ENCODE data around the gene KCNJ16.
A peak's percentile ranks its signal among the peaks of the same experiment; 100 is the strongest.

The KCNJ16 gene

DNA sequence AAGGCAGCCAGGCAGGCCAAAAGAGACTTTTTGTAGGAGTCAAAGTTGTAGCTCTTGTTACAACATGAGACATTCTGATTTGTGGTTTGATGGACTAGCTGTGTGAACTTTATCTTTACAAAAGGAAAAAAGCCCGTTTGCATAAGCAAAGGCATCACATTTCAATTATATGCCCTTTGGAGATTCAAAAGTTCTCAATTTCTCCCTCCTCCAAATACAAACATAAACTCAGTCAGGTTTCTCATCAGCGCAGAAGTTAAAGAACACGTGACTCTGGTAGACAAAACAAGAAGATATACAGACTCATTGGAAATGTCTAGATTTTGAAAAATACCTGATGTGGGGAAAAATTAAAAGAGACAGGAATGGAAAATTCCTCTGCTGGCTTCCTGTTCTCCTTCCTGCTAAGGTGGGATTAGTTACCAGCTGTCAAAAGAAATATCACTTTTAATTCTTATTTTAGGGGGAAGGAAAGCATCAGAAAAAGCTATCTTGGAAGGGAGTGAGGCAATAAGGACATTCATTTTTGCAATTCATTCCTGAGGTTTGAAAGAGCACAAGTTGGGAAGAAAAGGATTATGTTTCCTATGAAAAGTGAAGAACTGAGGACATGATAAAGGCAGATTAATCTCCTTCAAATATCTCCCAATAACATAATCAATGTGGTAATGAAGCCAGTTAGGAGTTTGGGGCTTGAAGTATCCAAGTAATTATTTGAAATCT is 4.6 kb upstream of the KCNJ16 start:
- no peak for DNase-seq

DNA sequence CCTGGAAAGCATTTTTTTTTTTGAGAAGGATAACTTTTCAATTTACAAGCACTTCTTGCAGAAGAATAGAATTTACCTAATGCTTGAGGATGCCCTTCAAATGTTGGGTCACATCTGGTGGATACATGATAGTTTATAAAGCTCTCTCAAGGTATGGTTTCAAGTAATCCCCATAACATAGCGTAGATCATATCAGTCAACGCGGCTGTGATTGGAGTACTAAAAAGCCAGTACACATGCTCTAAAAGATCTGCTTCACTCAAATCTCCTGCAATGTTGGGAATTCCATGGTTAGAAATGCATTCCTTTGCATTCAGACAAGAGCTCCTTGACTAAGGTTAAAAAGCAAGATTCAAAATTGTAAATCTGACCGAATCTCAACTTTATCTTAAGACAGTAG is 3.9 kb upstream of the KCNJ16 start:
- DNase-seq, result no peak

DNA sequence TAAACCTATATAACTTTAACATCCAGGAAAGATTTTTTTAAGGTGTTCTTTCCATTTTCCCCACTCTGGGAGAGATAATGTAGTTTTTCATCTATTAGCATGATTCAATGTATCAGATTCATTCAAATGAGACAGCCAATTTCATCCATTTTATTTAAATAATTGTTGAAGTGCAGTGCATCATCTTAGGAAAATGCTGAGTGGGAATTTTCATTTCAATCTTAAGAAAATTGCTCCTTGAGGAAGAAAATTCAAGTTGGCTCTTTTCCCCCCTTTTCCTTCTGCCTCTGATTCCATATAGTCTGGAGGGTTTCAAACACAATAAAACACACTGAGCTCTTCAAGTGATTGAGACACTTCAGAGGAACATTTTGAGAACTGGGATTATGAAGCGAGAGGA is 3.4 kb upstream of the KCNJ16 start:
- DNase-seq, result no peak

DNA sequence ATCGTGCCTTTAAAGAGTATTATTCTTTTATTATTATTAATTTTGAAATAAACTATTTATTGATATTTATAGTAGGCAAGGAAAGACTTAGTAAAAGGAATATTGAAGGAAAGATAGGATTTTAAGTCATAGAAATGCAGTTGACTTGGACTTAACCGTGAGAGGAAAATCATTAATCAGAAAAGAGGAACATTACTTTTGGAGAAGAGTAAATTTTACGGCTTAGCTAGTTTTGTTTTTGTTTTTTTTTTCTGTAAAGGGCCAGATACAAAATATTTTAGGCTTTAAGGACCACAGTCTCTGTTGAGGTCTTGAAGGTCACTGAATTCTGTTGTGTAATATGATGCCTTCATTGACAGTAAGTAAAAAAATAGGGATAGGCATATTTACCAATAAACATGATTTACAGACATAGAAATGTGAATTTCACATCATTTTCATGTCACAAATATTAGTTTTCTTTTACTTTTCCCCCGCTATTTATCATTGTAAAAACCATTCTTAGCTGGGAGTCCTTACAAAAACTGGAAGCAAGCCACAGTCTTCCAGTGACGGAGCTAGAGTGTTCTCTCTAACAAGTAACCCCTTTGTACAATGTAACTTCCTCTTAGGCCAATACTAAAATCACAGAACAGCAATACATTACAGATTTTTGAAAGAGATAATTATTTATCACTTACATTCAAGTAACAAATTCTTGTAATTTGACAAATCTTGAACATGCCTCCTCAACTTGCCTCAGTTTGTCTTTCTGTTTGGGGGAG is 2.3 kb upstream of the KCNJ16 start:
- no peak for DNase-seq

DNA sequence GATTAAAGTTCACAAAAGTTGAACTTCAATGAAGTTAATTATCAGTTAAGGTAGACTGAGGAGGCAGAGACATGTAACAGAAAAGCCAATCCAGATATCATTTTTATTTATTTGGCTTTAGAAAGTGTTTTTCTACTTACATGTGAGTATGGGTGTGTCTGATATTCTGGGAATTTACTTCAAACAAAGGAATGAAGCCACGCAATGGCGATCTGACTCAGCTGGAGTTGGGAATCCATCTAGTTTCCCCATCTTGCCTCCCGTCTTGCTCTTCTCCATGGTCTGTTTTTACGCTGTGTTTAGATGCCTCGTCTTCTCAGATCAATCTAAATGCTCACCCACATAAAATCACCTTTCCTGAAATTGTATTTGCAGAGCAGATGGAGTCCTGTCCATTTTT is 1.7 kb upstream of the KCNJ16 start:
- no peak for DNase-seq

DNA sequence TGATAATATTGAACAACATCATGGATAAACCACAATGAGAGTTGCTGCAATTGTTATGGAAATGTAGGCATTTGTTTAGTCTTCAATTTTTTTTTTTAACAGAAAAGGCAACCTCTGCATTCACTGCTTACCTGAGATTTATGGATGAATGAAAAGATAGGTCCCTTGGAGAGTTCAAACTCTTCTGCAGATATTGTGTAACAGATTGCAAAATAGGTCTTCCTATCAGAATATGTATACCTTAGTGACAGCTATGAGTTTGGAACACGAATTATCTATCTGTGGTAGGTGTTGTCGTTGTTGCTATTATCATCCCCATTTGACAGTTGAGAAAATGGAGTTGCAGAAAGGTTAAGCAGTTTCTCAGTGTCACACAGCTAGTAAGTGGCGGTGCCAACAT is 1.2 kb upstream of the KCNJ16 start:
- no peak for DNase-seq

DNA sequence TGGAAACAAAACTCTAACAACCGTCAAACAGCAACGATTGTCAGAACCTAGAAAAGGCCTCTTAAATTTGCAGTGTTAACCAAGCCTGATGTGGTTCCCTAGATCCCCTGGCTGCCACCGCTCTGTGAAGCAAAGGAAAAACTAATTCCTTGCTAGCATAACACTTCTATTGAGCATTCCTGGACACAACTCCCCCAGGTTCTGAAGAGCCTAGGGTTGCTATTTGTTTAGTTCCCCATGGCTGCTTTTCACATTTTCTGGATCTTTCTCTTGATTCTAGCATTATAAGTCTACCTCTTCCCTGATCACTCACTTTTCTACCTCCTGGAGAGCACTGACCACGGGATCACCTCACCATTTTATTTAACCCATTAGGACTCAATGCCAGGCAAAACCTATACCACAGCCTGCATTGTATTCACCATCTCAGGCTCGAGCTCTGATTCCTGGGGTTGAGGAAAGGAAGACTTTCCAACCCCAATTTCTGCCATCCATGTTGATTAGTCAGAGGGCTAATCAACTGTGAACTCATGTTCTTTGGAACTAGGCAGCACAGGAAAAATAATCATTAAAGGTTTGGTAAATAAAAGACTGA is 692 bp upstream of the KCNJ16 start:
- DNase-seq, result no peak

DNA sequence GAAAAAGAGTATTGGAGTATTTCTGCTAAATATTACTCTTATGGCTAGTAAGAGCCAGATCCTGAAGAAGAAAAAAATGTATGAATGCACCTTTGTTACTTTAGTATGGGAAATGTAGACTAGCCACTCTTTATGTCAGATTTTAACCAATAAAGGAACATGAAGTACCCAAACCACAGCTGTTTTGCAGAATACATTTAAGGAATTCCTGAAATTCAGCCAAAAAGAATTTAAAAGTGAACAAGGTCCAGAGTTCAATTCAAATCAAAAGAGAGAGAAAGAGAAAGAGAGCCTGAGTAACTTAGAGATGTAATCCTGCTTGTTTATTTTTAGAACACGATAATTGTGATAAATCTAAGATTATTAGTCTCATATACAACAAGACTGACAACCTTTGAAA is 1.2 kb downstream of the KCNJ16 start:
- DNase-seq, result no peak

DNA sequence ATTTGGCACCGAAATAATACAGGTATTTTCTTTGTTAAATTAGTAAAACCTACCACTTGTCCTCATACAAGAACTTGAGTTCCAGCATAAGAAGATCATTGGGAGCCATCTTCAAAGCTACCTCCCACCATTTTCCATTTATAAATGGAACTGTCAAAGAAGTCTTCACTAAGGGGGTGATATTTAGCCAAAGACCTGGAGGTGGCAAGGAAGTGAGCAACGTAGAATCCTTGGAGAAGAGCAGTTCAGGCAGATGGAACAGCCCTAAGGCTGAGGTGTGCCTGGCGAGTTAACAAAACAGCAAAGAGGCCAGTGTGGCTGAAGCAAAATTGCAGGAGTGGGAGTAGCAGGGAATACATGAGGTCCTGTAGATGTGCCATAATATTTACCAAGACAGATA is 1.8 kb downstream of the KCNJ16 start:
- no peak for DNase-seq

DNA sequence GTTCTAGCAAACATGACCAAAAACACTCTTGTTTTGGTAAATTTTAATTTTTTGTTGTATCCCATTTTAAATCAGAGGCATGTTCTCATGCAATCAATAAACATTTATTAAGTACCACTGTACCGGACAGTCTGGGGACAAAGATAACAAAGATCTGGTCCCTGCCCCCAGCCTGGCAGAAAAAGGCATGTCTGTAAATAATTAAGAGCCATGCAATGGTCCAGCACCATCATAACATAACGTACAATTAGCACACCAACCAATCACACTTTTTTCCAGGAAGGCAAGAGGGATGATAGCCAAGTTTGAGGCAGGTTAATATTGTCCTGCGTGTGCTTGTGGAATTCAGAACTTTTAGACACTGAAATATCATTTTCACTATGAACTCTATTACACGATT is 3.5 kb downstream of the KCNJ16 start:
- no peak for DNase-seq

DNA sequence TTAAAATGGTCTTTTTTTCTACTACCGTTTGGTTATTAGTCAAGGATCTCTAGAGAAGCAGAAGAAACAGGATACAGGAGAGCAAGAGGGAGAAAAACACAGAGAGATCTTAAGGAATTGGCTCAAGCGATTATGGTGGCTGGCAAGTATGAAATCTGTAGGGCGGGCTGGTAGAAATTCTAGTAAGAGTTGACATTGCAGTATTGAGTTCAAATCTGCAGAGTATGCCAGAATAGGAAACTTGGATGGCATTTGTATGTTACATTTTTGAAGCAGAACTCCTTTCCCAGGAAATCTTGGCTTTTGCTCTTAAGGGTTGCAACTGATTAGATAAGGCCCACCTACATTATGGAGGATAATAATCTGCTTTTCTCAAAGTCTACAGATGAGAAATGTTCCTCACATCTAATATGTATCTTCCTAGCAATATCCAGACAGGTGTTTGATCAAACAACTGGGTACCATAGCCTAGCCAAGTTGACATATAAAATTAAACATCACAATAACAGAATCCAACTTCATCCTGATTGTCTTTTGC is 4.0 kb downstream of the KCNJ16 start:
- no peak for DNase-seq

DNA sequence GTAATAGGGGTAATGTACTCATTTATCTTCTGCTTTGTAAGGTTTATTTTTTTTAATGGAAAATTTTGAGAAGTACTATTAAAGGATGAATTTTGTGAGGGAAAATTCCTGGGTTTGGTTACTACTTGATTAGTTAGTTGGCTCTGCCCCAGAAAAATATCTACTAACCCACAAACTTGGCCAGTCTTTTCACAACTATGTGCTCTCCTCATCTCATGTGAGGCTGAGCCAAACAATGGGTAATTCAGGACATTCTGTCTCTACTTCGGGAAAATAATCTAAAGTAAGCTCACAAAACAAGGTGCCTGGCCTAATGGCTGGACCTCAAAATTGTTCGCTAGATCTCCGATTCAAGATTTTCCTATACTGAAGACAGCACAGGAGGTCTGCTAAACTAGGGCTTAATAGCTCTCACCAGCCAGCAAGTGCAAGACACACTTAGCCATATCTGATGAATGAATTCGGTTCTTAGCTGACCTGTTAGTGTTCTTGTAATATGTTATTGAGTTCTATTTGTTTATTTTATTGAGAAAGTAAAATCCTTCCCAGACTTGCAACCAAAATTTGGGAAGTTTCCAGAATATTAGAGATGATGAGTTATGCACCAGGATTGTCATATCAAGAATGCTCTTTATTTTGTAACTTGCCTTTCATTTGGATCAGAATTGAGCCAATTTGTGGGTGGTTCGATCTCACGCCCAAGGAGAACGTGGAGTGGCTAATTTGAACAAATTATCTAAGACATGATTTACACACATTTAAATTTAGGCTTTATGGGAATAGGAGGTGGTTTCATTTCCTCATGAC is 5.7 kb downstream of the KCNJ16 start:
- no peak for DNase-seq

DNA sequence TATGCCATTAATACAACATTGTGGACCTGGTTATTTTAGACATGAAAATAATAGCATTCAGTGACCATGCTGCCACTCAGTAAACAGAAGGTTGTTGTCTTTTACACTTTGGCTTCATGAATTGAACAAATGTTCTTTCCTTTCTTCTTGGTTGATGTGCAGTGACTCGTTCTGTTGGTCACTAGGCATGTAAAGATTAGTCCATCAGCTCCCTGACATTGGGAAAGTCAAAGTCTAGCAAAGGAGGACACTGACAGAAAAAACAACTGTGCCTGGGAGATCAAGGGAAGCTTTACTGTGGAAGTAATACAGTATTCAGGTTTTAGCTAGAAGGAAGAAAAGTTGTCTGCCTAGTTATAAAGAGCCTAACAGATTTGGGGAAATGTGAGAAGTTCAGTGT is 6.9 kb downstream of the KCNJ16 start:
- DNase-seq, result no peak

DNA sequence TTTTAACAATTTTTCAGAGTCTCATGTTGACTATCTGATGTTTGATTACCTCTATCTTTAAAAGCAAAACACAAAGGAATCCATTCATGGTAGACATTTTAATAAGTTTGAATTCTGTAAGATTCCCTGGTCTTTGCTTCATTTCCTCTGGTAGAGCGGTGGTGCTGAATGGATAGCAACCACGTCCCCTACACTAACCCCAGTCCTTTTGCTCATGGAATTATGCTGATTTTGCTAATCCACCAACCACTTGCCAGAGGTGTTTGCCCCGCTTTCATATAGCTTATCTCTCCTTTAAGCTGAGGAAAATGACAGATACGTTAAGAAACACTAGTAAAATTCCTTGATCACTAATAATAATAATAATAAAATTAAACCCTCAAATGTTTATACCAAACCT is 9.5 kb downstream of the KCNJ16 start:
- no peak for DNase-seq

DNA sequence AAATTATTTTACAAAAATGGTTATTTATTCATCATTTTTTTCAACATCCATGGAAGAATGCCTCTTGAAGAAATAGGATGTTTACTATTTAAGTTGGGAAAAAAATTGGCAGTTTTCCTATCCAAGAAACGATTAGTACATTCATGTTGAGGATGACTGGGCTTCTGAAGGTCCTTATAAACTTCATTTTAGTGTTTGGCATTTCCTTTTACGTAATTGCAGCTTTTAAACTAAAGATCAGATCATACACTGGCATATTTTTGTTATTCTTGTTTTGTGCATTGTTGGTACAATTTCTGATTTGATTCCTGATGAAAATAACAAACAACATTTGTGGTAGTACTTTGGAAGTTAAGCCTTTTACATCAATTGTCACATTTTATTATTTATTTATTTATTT is 11.5 kb downstream of the KCNJ16 start:
- no peak for DNase-seq

DNA sequence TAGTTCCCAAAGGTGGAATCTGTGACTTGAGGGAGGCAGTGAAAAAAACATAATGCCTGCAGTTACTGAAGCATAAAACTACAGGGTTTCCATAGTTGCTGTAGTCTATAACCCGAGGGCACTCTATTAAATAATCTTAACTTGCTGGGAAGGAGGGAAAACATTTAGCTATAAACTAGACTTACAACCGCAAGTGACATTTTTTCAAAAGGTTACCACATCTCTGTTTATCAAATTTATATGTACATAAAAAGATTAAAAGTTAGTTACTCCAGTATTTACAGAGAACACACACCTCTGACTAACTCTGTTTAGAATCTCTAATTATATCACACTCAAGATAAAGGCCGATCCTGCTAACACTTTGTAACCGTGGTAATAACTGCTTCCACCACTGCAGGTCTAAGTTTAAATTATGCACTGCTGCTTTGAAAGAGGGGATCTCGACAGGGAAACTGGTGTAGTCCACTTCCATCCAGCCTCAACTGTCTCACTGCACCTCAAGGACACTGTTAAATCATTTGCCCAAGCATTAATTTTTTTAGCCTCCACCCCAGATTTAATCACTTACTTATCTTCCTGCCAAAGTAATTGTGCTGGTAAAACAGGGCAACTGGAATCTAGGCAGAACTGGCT is 14.6 kb downstream of the KCNJ16 start:
- no peak for DNase-seq

DNA sequence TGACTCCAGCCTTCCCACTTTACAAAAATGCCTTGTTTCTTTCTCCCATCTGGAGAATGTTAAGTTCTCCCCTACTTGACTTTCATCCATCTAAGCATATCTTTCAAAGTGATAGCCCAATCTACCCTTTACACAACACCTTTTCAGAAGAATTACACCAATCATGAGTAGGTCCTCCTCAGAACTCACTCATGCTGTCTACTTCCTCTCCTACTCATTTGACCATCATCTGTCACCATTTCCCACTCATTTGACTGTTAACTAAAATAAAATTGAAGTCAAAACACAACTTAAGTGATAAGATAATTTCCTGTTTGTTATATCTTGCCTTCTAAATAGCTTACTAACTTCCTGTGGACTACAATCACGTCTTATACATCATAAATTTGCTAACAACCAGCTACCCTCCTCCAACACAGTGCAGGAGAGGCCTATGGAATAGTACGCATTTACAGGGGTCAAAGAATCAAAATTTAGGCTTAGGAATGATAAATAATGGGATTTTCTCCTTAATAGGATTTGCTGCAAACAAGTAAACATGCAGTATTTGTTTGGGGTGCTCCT is 16.1 kb downstream of the KCNJ16 start:
- DNase-seq, result peak in 1 of 5 donors; percentile 12

DNA sequence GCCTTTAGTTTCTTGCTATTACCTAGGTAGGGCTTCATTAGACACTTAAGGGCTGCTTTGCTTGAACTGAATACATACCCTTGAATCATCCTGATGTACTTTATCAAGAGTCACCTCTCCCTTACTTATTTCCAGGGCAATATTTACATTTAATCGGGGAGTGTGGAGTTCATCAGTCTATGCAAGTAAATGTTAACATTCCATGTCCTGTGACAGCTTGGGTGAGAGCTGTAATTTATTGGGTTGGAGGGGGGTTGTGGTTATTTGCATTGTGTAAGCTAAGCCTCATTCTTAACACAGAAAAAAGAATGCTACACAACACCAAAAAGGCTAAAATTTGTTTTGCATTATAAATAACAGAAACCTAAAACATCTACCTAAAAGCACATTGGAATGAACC is 16.7 kb downstream of the KCNJ16 start:
- DNase-seq, result no peak

DNA sequence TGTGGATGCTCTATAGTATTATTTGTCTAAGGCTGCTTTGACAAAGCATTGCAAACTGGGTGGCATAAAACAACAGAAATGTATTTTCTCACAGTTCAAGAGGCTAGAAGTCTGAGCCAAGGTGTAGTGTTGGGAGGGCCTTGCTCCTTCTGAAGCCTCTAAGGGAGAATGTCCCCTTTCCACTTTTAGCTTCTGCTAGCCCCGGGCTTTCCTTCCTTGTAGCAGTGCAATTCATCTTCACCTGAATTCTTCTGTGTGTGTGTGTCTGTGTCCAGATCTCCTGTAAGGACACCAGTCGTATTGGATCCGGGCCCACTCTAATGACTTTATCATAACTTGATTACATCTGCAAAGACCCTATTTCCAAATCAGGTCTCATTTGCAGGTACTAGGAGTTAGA is 18.1 kb downstream of the KCNJ16 start:
- no peak for DNase-seq

DNA sequence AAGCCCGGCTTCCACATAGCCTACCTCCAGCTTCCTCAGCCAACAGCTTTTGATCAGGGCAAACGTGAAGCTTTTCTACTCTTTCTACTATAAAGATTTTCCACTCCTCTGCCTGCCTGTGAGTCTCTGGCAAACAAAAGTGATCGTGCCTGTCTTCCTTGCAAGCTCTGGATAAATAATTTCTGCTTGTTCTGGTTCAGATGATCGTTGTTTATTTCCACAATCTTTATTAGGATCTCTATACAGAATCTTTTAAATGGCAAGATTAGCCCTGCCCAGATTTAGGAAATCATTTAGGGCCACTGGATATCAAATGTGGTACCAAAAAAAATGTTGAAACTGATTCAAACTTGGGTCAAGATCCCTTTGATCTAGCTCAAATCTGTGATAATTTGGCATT is 20.4 kb downstream of the KCNJ16 start:
- no peak for DNase-seq

DNA sequence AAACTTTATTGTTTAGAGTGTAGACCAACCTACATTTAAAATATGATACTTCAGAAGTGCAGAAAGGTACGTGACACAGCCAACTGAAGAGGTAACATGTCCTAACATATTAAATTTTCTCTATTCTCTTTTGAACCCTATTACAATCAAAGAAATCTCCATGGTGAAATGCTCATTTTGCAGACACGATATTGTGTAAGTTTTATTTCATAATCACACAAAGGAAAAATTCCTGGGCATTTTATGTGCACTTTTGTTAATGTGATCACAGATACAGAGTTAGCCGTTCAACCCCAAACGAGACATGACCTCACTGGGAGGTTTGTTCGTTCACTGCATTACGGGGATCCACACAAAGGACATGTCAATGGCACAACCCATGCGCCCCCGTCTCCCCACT is 21.8 kb downstream of the KCNJ16 start:
- DNase-seq, result no peak

DNA sequence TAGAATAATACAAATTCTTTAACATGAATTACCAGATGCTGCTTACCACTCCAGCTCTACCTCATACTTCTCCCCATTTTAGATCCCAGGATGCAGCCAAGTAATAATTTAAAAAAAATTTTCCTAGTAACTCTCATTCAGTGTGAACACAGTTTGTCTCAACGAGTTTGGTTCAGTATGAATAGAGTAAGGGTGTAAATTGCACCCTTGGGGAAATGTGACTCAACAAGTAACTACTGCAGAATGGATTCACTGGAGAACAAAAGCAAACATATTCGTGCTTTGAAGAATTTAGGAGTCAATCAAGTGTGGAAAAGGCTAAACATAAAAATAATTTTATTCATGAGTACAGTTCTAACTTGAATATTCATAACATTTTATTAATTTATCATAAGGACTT is 23.0 kb downstream of the KCNJ16 start:
- no peak for DNase-seq
